H1 (cell line): Measurements from ENCODE around the gene GABRR2. TPM values are rescaled to one million over a fixed set of nuclear protein-coding genes. Genes with fewer than 3 reads are reported as not detected.

ENCODE experiments used
- ASH2L ChIP-seq: fragments of 200-600, 300-600 bp; sonication (generic); IDR thresholded peaks from one replicate; pipeline ENCODE4 v1.7.1; 2017; ENCODE audit warnings: low read length
- ATF3 ChIP-seq: IDR thresholded peaks from 2 replicates; pipeline ENCODE4 v1.6.1; 2011; ENCODE audit warnings: low read depth, mild to moderate bottlenecking, low read length; ENCODE audit not compliant: insufficient read depth
- BRCA1 ChIP-seq: IDR thresholded peaks from 2 replicates; pipeline ENCODE4 v1.6.1; 2012; ENCODE audit warnings: low read depth, low read length, improper control_type of control experiment
- CEBPB ChIP-seq: IDR thresholded peaks from 2 replicates; pipeline ENCODE4 v1.6.1; 2012; ENCODE audit warnings: low read depth, low read length
- JUND ChIP-seq: IDR thresholded peaks from 2 replicates; pipeline ENCODE4 v1.6.1; 2011; ENCODE audit warnings: mild to moderate bottlenecking, improper control_type of control experiment, low read length
- SIRT6 ChIP-seq: IDR thresholded peaks from one replicate; pipeline ENCODE4 v1.7.1; 2012; ENCODE audit warnings: low read length, inconsistent platforms
- TAF1 ChIP-seq: IDR thresholded peaks from 2 replicates; pipeline ENCODE4 v1.6.1; 2011; ENCODE audit warnings: mild to moderate bottlenecking, low read depth, low read length
- polyA plus RNA-seq, 7 experiments: library from polyadenylated mRNA; depleted of rRNA in 3 of 7; stranded (reverse) in 5 of 7; unstranded in 2 of 7; fragments of >200 nt in 5 of 7; fragments of 200-250 nt in 2 of 7; gene quantifications; 1 replicate in 5 of 7; 2 replicates in 1 of 7; 4 replicates in 1 of 7; pipeline versions ENCODE4 v1.2.1 to v1.2.3, GENCODE V29; 2011 to 2013; ENCODE audit warnings: missing spikeins in 2 of 7, mixed read lengths in 2 of 7
- total RNA-seq: library from RNA; stranded (reverse); fragmentation: NEBNext Ultra II Directional; extraction: Animal tissue kit (Norgen Biotek cat#: 25700); gene quantifications from 2 replicates; pipeline ENCODE4 v1.2.1, GENCODE V29; 2021
- TF ChIP-seq, protein P1 (sequence below): fragments of 300-600 bp; sonication (generic); IDR thresholded peaks from 2 replicates; pipeline ENCODE4 v1.7.1; 2012; ENCODE audit warnings: low read length, moderate library complexity, mild to moderate bottlenecking, inconsistent platforms; ENCODE audit not compliant: insufficient replicate concordance

Gene GABRR2
- total and polyA plus RNA-seq, 2 of the 8 experiments (the other 6 are each of a cell fraction or from before 2014, with no cell fraction given), result not detected

GRCh38 chr6:89250239-89250638 lies 64.9 kb downstream of the GABRR2 start (continued):
- TF ChIP-seq ATF3, result no peak
- no peak for TF ChIP-seq SIRT6
- TF ChIP-seq ASH2L, result no peak
- TF ChIP-seq CEBPB, result no peak
- TF ChIP-seq, protein P1, sequence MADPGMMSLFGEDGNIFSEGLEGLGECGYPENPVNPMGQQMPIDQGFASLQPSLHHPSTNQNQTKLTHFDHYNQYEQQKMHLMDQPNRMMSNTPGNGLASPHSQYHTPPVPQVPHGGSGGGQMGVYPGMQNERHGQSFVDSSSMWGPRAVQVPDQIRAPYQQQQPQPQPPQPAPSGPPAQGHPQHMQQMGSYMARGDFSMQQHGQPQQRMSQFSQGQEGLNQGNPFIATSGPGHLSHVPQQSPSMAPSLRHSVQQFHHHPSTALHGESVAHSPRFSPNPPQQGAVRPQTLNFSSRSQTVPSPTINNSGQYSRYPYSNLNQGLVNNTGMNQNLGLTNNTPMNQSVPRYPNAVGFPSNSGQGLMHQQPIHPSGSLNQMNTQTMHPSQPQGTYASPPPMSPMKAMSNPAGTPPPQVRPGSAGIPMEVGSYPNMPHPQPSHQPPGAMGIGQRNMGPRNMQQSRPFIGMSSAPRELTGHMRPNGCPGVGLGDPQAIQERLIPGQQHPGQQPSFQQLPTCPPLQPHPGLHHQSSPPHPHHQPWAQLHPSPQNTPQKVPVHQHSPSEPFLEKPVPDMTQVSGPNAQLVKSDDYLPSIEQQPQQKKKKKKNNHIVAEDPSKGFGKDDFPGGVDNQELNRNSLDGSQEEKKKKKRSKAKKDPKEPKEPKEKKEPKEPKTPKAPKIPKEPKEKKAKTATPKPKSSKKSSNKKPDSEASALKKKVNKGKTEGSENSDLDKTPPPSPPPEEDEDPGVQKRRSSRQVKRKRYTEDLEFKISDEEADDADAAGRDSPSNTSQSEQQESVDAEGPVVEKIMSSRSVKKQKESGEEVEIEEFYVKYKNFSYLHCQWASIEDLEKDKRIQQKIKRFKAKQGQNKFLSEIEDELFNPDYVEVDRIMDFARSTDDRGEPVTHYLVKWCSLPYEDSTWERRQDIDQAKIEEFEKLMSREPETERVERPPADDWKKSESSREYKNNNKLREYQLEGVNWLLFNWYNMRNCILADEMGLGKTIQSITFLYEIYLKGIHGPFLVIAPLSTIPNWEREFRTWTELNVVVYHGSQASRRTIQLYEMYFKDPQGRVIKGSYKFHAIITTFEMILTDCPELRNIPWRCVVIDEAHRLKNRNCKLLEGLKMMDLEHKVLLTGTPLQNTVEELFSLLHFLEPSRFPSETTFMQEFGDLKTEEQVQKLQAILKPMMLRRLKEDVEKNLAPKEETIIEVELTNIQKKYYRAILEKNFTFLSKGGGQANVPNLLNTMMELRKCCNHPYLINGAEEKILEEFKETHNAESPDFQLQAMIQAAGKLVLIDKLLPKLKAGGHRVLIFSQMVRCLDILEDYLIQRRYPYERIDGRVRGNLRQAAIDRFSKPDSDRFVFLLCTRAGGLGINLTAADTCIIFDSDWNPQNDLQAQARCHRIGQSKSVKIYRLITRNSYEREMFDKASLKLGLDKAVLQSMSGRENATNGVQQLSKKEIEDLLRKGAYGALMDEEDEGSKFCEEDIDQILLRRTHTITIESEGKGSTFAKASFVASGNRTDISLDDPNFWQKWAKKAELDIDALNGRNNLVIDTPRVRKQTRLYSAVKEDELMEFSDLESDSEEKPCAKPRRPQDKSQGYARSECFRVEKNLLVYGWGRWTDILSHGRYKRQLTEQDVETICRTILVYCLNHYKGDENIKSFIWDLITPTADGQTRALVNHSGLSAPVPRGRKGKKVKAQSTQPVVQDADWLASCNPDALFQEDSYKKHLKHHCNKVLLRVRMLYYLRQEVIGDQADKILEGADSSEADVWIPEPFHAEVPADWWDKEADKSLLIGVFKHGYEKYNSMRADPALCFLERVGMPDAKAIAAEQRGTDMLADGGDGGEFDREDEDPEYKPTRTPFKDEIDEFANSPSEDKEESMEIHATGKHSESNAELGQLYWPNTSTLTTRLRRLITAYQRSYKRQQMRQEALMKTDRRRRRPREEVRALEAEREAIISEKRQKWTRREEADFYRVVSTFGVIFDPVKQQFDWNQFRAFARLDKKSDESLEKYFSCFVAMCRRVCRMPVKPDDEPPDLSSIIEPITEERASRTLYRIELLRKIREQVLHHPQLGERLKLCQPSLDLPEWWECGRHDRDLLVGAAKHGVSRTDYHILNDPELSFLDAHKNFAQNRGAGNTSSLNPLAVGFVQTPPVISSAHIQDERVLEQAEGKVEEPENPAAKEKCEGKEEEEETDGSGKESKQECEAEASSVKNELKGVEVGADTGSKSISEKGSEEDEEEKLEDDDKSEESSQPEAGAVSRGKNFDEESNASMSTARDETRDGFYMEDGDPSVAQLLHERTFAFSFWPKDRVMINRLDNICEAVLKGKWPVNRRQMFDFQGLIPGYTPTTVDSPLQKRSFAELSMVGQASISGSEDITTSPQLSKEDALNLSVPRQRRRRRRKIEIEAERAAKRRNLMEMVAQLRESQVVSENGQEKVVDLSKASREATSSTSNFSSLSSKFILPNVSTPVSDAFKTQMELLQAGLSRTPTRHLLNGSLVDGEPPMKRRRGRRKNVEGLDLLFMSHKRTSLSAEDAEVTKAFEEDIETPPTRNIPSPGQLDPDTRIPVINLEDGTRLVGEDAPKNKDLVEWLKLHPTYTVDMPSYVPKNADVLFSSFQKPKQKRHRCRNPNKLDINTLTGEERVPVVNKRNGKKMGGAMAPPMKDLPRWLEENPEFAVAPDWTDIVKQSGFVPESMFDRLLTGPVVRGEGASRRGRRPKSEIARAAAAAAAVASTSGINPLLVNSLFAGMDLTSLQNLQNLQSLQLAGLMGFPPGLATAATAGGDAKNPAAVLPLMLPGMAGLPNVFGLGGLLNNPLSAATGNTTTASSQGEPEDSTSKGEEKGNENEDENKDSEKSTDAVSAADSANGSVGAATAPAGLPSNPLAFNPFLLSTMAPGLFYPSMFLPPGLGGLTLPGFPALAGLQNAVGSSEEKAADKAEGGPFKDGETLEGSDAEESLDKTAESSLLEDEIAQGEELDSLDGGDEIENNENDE, result no peak
- no peak for TF ChIP-seq JUND
- TF ChIP-seq BRCA1, result no peak
- no peak for TF ChIP-seq TAF1
